ENCODE measurements around the gene HOXB2.

HOXB2 gene

GRCh38 chr17:48542114-48542656 is 2.7 kb downstream of the HOXB2 start:
- CTCF ChIA-PET: interaction anchor here (0.8 to 2.8 kb wide), 6 partner anchors 18 to 50 kb away, joined by 3 to 22 read pairs (median 5); no protein-coding TSS in a partner anchor
- TF ChIP-seq ZBTB10 (tag by site-specific recombination; IDR thresholded peaks at IDR 0.05) (no peak), ZXDB (tag by site-specific recombination; IDR thresholded peaks at IDR 0.05) (no peak), HIC1 (tag by site-specific recombination; IDR thresholded peaks at IDR 0.05) (no peak), ZNF221 (tag by site-specific recombination; IDR thresholded peaks at IDR 0.05; ENCODE audit: borderline replicate concordance) (no peak), BCL6B (tag by site-specific recombination; IDR thresholded peaks at IDR 0.05) (no peak), INSM2 (tag by site-specific recombination; IDR thresholded peaks at IDR 0.05) (no peak), MZF1 (tag by site-specific recombination; IDR thresholded peaks at IDR 0.05; ENCODE audit: borderline replicate concordance) (no peak), IKZF3 (tag by site-specific recombination; IDR thresholded peaks at IDR 0.05) (peak; percentile 60; the same call in 1 of the 2 replicates), ZBTB7A (tag by site-specific recombination; IDR thresholded peaks at IDR 0.05; ENCODE audit: low read depth) (no peak), ZFHX2 (tag by site-specific recombination; conservative IDR thresholded peaks at IDR 0.05) (peak; percentile 44; the same call in 1 of the 2 replicates), ZNF449 (tag by site-specific recombination; IDR thresholded peaks at IDR 0.05) (no peak), ZNF274 (IDR thresholded peaks at IDR 0.05; ENCODE audit: low read length) (no peak), ZNF274 (tag by site-specific recombination; IDR thresholded peaks at IDR 0.05; ENCODE audit: borderline replicate concordance) (no peak), GFI1B (tag by site-specific recombination; IDR thresholded peaks at IDR 0.05) (no peak), ZNF626 (tag by site-specific recombination; IDR thresholded peaks at IDR 0.05) (no peak), ZNF174 (tag by site-specific recombination; IDR thresholded peaks at IDR 0.05) (no peak), SCRT1 (tag by site-specific recombination; IDR thresholded peaks at IDR 0.05; ENCODE audit: borderline replicate concordance) (no peak), ZNF18 (tag by site-specific recombination; IDR thresholded peaks at IDR 0.05) (no peak), ZNF704 (tag by site-specific recombination; IDR thresholded peaks at IDR 0.05) (no peak), ZSCAN16 (tag by site-specific recombination; IDR thresholded peaks at IDR 0.05) (no peak), ZBTB1 (tag by site-specific recombination; IDR thresholded peaks at IDR 0.05) (no peak), SALL2 (tag by site-specific recombination; IDR thresholded peaks at IDR 0.05; ENCODE audit: borderline replicate concordance) (no peak), ZNF580 (tag by site-specific recombination; IDR thresholded peaks at IDR 0.05) (no peak), PRDM1 (tag by site-specific recombination; IDR thresholded peaks at IDR 0.05) (peak; percentile 57)

More at GRCh38 chr17:48542114-48542656, 2.7 kb downstream of the HOXB2 start:
- H3K27ac ChIP-seq (ENCODE audit: extremely low read depth, low read depth, low read length): peak overlapping the region; percentile 100
- H3K4me3 ChIP-seq (ENCODE audit: low read depth, low read length): peak overlapping the region; percentile 79
- no peaks in the 10 kb centered on the region for H3K9me3 ChIP-seq (ENCODE audit: control insufficient read depth, insufficient read depth, low read depth, low read length)
- peaks cover 29% of the 10 kb centered on the region for H3K4me1 ChIP-seq (ENCODE audit: control insufficient read depth, insufficient read depth, low read length)
- peaks cover 5 to 11% of the 10 kb centered on the region in 2 experiments; a peak in 2 of 3 replicates for H3K36me3 ChIP-seq (ENCODE audit: control insufficient read depth in 2 of 2, insufficient read depth in 1 of 2, low read length in 2 of 2)
- POLR2A ChIA-PET: interaction anchor here (0.9 to 2.8 kb wide), 20 partner anchors 9 to 454 kb away, joined by 3 to 25 read pairs (median 4); no protein-coding TSS in a partner anchor
